Psoas muscle (tissue), 8 donors: ENCODE results near the gene TMEM88. TPM values are rescaled to one million over a fixed set of nuclear protein-coding genes. Genes with fewer than 3 reads are reported as not detected.

Source experiments
- ATAC-seq, 4 donors: fragments of 200-7000 bp; cut with Tn5 transposase; one replicate each; pipeline ENCODE4 v1.9.1; 2020; ENCODE audit warnings: moderate library complexity in 3 of 4, mild to moderate bottlenecking in 2 of 4
- DNase-seq, 2 donors: peaks; one replicate each; pipeline ENCODE4 v3.0.0-alpha.2; 2020
- H3K27ac ChIP-seq: fragments of 200-600 bp; one replicate; pipeline ENCODE4 v1.8.0; 2022
- H3K27me3 ChIP-seq, 3 donors: fragments of 200-600 bp in 1 of 3; one replicate each; pipeline versions ENCODE4 v1.6.1 to v1.8.0; 2013 to 2022; ENCODE audit warnings: low read length in 2 of 3, mild to moderate bottlenecking in 2 of 3, moderate library complexity in 1 of 3; ENCODE audit not compliant: insufficient read depth in 3 of 3
- H3K36me3 ChIP-seq, 2 donors: fragments of 200-600 bp in 1 of 2; one replicate each; pipeline versions ENCODE4 v1.6.1 to v1.8.0; 2013 to 2022; ENCODE audit warnings: low read depth in 1 of 2, mild to moderate bottlenecking in 1 of 2, moderate library complexity in 1 of 2; ENCODE audit not compliant: insufficient read depth in 1 of 2
- H3K4me1 ChIP-seq: fragments of 200-600 bp; one replicate; pipeline ENCODE4 v1.8.0; 2022
- H3K4me3 ChIP-seq: fragments of 200-600 bp; one replicate; pipeline ENCODE4 v1.8.0; 2022; ENCODE audit warnings: mild to moderate bottlenecking
- H3K9me3 ChIP-seq: fragments of 200-600 bp; one replicate; pipeline ENCODE4 v1.8.0; 2022
- WGBS, 3 donors: extraction: QIAGEN DNeasy Blood & Tissue Kit; methylation state at CpG; one replicate each; pipeline versions ENCODE4 v1.1.6 to v1.1.7; 2013; 5-methylcytosine and 5-hydroxymethylcytosine counted together
- intact Hi-C, 2 donors: fragments of 100-400 bp; cut with DNase I; formaldehyde crosslinking; loops; one replicate each; pipeline versions ENCODE4 v1.11.0 to v1.14.2; 2022
- polyA plus RNA-seq, 3 donors: library from polyadenylated mRNA; stranded (reverse); fragments of 200-250 nt; gene quantifications; one replicate each; pipeline ENCODE4 v1.2.3, GENCODE V29; 2013
- total RNA-seq, 4 donors: library from RNA; stranded (reverse); fragmentation: NEBNext Ultra II Directional in 2 of 4; extraction: Animal tissue kit (Norgen Biotek cat#: 25700) in 2 of 4; gene quantifications; one replicate each; pipeline versions ENCODE4 v1.2.1 to v1.2.4, GENCODE V29; 2021 to 2023
- TF ChIP-seq, protein P1 (sequence below): fragments of 200-600 bp; IDR thresholded peaks from one replicate; pipeline ENCODE4 v1.8.0; 2022; ENCODE audit warnings: antibody characterized with exemption
- donor health status: healthy with polysubstance abuse.
- donor health status: DM: no; HTN: no; CAD: no; lungs with moderate emphysema.
- donor health status: Bipolar disorder and iron deficiency.
- donor health status: healthy.
- donor health status: DM: yes; HTN: yes; CAD: no.
- donor health status: DM: no; HTN: no; CAD: no.
- donor health status: DM: no; HTN: no; CAD: no.
- donor health status: DM: yes; HTN: yes; CAD: no.

The TMEM88 gene
- total and polyA plus RNA-seq, 7 donors, result 16.3 to 57.4 (median 24.0) TPM

DNA sequence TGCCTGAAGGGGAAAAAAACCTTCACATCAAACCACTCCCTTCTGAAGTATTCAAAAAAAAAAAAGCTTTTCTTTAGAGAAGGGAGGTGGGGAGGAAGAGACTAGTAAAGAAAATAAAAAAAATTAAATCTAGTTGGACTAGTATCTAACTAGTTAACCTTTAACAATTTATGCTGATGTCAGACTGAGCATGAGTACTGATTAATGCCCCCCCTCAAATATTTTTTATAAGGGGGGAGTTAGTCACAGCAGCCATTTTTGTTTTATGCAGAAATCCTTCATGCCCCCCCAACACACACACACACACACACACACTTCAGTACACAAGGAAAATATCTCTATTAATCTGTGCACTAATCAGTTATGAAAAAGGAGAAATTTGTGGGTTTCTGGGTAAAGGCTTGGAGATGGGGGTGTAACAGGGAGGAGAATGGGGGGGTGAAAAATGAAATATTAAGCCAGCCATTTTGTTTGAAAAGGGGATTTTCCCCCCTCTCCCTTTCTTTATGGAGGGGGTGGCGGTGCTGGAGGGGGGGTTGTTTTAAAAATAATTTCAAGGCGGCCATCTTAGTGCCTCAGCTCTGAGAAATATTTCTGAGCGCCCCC, 29.0 kb downstream of the TMEM88 start:
- Histone ChIP-seq H3K4me1 (peaks cover 33% of the 10 kb centered on the region), H3K4me3 (peak overlapping the region; percentile 81), H3K36me3 (no peaks in the 10 kb centered on the region), H3K9me3 (no peaks in the 10 kb centered on the region), H3K27ac (no peak overlapping the region), H3K27me3 (peaks cover 0 to 51% (median 4%) of the 10 kb centered on the region in 3 donors)
- 21 to 31% (median 21%) methylated on average over 3 of the region's 3 CpGs for WGBS, 3 donors
- ATAC-seq (no peak), DNase-seq (no peak)
- TF ChIP-seq, protein P1, sequence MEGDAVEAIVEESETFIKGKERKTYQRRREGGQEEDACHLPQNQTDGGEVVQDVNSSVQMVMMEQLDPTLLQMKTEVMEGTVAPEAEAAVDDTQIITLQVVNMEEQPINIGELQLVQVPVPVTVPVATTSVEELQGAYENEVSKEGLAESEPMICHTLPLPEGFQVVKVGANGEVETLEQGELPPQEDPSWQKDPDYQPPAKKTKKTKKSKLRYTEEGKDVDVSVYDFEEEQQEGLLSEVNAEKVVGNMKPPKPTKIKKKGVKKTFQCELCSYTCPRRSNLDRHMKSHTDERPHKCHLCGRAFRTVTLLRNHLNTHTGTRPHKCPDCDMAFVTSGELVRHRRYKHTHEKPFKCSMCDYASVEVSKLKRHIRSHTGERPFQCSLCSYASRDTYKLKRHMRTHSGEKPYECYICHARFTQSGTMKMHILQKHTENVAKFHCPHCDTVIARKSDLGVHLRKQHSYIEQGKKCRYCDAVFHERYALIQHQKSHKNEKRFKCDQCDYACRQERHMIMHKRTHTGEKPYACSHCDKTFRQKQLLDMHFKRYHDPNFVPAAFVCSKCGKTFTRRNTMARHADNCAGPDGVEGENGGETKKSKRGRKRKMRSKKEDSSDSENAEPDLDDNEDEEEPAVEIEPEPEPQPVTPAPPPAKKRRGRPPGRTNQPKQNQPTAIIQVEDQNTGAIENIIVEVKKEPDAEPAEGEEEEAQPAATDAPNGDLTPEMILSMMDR, result no peak
- intact Hi-C loops, result no loop called here

DNA sequence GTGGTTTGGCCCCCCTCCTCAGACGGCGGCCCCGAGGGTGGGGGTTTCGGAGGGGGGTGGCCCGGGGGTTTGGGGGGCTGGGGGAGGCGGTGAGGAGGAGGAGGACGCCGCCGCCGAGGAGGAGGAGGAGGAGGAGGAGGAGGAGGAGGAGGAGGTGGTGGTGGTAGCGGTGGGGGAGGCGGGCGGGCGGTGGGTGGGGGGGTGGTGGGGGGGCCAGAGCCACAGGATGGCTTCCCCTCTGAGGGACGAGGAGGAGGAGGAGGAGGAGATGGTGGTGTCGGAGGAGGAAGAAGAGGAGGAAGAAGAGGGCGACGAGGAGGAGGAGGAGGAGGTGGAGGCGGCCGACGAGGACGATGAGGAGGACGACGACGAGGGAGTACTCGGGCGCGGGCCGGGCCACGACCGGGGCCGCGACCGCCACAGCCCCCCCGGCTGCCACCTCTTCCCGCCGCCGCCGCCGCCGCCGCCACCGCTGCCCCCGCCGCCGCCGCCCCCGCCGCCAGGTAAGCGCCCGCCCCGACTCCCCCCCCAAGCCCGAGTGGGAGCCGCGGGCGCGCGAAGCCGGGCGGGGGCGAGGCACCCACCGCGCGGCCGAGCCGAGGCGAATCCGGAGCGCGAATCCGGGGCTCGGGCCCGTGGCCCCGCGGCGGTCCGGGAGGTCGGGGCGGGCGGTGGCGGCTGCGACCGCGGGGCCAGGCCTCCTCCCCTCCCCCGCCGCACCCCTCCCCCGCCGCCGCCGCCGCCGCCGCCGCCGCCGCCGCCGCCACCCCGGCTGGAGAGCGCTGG, 29.9 kb downstream of the TMEM88 start:
- Histone ChIP-seq H3K4me1 (peaks cover 41% of the 10 kb centered on the region), H3K27ac (peak overlapping the region; percentile 66), H3K27me3 (peaks cover 0 to 51% (median 2%) of the 10 kb centered on the region in 3 donors), H3K36me3 (no peaks in the 10 kb centered on the region), H3K9me3 (no peaks in the 10 kb centered on the region), H3K4me3 (peak overlapping the region; percentile 81)
- no peak for ATAC-seq
- TF ChIP-seq, protein P1, result no peak
- intact Hi-C loops, result no loop called here
- DNase-seq, result peak in 1 of 2 donors; percentile 24
- 3 to 10% (median 9%) methylated on average over 15 to 76 of the region's 100 CpGs for WGBS, 3 donors

DNA sequence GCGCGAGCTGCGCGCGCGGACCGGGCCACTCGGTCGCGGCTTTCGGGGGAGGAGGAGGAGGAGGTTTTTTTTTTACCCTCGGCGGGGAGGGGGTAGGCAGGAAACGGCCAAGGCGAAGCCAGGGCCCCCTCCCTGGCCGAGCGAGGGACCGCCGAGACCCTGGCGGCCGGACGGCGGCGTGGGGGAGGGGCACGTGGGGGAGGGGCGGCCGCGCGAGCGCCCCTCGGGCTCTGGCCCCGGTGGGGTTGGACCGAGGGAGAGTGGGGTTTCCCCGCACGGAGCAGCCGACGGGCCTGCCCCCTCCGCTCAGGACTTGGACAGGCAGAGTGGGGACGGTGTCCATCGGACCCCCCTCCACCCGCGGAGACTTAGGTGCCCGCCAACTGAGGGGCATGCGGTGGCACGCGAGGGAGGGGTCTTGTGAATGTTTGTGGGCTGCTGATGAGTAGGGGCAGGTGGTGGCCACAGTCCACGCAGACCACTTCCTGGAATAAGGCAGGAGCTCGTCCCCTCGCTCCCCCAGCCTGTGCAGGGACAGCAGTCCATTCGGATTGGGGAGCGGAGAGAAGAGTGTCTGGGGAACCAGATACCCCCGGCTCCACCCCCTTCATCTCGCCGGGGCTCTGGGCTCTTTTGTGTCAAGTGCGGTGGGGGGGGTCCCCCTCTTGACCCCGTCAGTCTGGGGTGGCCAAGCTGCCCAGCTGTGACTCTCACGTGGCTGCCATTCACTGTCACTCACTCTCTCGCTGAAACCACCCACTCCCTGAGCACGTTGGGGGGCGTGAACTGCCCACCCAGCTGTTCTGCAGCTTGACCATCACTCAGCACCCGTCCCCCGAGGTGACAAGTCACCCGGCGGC, 30.7 kb downstream of the TMEM88 start:
- H3K4me1 ChIP-seq, result peaks cover 46% of the 10 kb centered on the region
- DNase-seq (peak; percentile 40 to 59), ATAC-seq (peak in 1 of 4 donors; percentile 8)
- peaks cover 0 to 43% (median 0%) of the 10 kb centered on the region in 3 donors for H3K27me3 ChIP-seq
- peak overlapping the region; percentile 66 for H3K27ac ChIP-seq
- WGBS, 3 donors, result 0 to 1% (median 0%) methylated on average over 32 to 64 of the region's 64 CpGs
- no peaks in the 10 kb centered on the region for H3K9me3 ChIP-seq
- peaks cover 0 to under 1% of the 10 kb centered on the region in 2 donors for H3K36me3 ChIP-seq
- intact Hi-C loops, result no loop called here
- TF ChIP-seq, protein P1, result no peak
- H3K4me3 ChIP-seq, result peak overlapping the region; percentile 81

DNA sequence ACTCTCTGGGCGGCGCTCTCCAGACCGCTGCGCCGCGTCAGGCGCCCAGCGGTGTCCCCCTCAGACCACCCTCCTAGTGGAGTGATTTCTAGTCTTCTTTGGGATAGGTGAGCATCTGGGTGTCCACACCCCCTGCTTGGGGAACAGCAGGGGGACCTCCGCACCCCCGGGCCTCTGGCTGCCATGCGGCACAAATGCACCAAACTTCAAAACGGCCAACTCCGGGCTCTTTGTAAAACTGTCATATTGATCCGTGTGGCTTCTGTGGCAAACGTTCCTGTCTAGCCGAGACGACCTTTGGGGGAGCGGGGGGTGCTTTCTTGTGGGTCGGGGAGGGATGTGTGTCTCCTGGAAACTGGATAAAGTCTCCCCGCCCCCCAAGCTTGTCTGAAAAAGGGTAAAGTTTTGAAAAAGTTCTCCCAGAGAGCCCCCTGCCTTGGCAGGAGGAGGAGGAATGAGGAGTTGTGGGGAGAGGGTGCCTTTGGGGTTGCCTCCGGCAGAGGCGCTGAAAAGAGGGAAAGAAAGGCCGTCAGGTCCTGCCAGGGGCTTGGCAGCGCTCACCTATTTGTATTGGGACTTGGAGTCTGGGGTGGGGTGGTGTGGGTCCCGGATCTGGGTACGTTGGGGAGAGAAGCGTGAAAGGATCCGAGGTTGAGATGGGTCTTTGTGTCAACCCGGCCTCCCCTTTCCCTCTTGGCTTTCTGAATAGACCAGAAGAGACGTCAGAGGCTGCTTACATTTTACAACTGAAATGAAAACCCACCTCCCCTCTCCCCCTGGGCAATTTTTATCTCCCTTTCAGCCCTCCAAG, 31.6 kb downstream of the TMEM88 start:
- intact Hi-C loops, result no loop called here
- ATAC-seq (no peak), DNase-seq (no peak)
- 6 to 8% (median 7%) methylated on average over 28 to 30 of the region's 30 CpGs for WGBS, 3 donors
- TF ChIP-seq, protein P1, result no peak
- H3K27me3 ChIP-seq, result peaks cover 0 to 36% (median 0%) of the 10 kb centered on the region in 3 donors
- H3K4me1 ChIP-seq, result peaks cover 46% of the 10 kb centered on the region
- H3K27ac ChIP-seq, result peak overlapping the region; percentile 66
- H3K9me3 ChIP-seq, result no peaks in the 10 kb centered on the region
- H3K36me3 ChIP-seq, result peaks cover 0 to 6% of the 10 kb centered on the region in 2 donors
- H3K4me3 ChIP-seq, result peak overlapping the region; percentile 81
